ENCODE data around the gene KIAA1671. TPM values are rescaled to one million over a fixed set of nuclear protein-coding genes. Genes with fewer than 3 reads are reported as not detected.

The KIAA1671 gene
- total and polyA plus RNA-seq, 2 of the 13 experiments (the other 11 are each of a cell fraction or from before 2014, with no cell fraction given): 13.5 to 13.6 TPM

GRCh38 chr22:25172153-25172552, 219.6 kb downstream of the KIAA1671 start (continued):
- no peak for TF ChIP-seq ZNF350 (CRISPR knock-in tag; IDR thresholded peaks at IDR 0.05; ENCODE audit: borderline replicate concordance, low read depth)
- TF ChIP-seq ZKSCAN5 (CRISPR knock-in tag; IDR thresholded peaks at IDR 0.05): no peak
- TF ChIP-seq ZNF629 (CRISPR knock-in tag; conservative IDR thresholded peaks at IDR 0.05): no peak
- no peak for TF ChIP-seq CAMTA2 (CRISPR knock-in tag; IDR thresholded peaks at IDR 0.05; ENCODE audit: borderline replicate concordance)
- 0 out of 2 replicates have a peak, but pooled peaks have one; percentile 16 for TF ChIP-seq ZNF687 (CRISPR knock-in tag; IDR thresholded peaks at IDR 0.05)
- TF ChIP-seq ZNF878 (CRISPR knock-in tag; IDR thresholded peaks at IDR 0.05): no peak

GRCh38 chr22:25174156-25174887, 221.8 kb downstream of the KIAA1671 start:
- 96% methylated on average over 12 of the region's 13 CpGs for WGBS (ENCODE audit: low lambda C conversion rate)
- FAIRE-seq: no peak
- H3K27ac ChIP-seq (ENCODE audit: extremely low read length, insufficient read depth, low read length): no peak overlapping the region
- ChIA-PET CTCF (ENCODE audit: low intra/inter-chr PET ratio, low total read pairs) (no interaction called here), POLR2A (no interaction called here)
- H3K4me3 ChIP-seq (replicated peaks in 1 of 3; ENCODE audit: insufficient read depth in 1 of 3, low read depth in 2 of 3, low read length in 3 of 3): no peak overlapping the region
- no peaks in the 10 kb centered on the region for H4K20me1 ChIP-seq (ENCODE audit: insufficient read depth, low read length)
- H3K4me1 ChIP-seq (ENCODE audit: insufficient read depth, low read length): peaks cover 13% of the 10 kb centered on the region
- H3K27me3 ChIP-seq (ENCODE audit: control insufficient read depth in 1 of 2, insufficient read depth in 2 of 2, low read length in 2 of 2): no peaks in the 10 kb centered on the region
- intact Hi-C loops (cut with micrococcal nuclease; ENCODE audit: unreplicated experiment) (no loop called here), in situ Hi-C loops (cut with HindIII; ENCODE audit: extremely low pct_ligation_motif_present, low pct_unique_long_range_greater_than_20kb) (loop anchor here (5.0 kb wide), 1 partner anchor 92 kb away; no protein-coding TSS in a partner anchor)
- no peak overlapping the region for H3K4me2 ChIP-seq (ENCODE audit: low read depth, low read length)
- H2AFZ ChIP-seq (ENCODE audit: low read length): no peak overlapping the region
- no peak for ATAC-seq
- no peaks in the 10 kb centered on the region for H3K79me2 ChIP-seq (ENCODE audit: insufficient read depth, low read length)
- H3K9me3 ChIP-seq (ENCODE audit: low read length): no peaks in the 10 kb centered on the region
- TF ChIP-seq ZNF709 (CRISPR knock-in tag; IDR thresholded peaks at IDR 0.05) (no peak), CHD2 (IDR thresholded peaks at IDR 0.05; ENCODE audit: low read depth, low read length) (no peak), ZNF768 (CRISPR knock-in tag; IDR thresholded peaks at IDR 0.05) (peak; percentile 51; the same call in 1 of the 2 replicates)
- TF ChIP-seq, protein P1, sequence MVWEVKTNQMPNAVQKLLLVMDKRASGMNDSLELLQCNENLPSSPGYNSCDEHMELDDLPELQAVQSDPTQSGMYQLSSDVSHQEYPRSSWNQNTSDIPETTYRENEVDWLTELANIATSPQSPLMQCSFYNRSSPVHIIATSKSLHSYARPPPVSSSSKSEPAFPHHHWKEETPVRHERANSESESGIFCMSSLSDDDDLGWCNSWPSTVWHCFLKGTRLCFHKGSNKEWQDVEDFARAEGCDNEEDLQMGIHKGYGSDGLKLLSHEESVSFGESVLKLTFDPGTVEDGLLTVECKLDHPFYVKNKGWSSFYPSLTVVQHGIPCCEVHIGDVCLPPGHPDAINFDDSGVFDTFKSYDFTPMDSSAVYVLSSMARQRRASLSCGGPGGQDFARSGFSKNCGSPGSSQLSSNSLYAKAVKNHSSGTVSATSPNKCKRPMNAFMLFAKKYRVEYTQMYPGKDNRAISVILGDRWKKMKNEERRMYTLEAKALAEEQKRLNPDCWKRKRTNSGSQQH (CRISPR knock-in tag; IDR thresholded peaks at IDR 0.05; ENCODE audit: low read depth): no peak
- no peak for DNase-seq (ENCODE audit: low spot score)
- no peak overlapping the region for H3K9ac ChIP-seq (ENCODE audit: insufficient read depth, low read depth, low read length)
- no TSS peak for BruUV-seq (replicated peaks)
- H3K36me3 ChIP-seq (replicated peaks in 1 of 2; ENCODE audit: control insufficient read depth in 1 of 2, insufficient read depth in 2 of 2, low read length in 2 of 2): peaks cover 20 to 58% of the 10 kb centered on the region in 2 experiments
